Mesothelial cell of epicardium (in vitro differentiated cells): ENCODE data around the gene PSD. TPM values are rescaled to one million over a fixed set of nuclear protein-coding genes. Genes with fewer than 3 reads are reported as not detected.

Experiments used
- DNase-seq, 2 experiments: peaks; one replicate each; pipeline ENCODE4 v3.0.0; 2021; ENCODE audit warnings: low spot score in 2 of 2; ENCODE audit not compliant: unreplicated experiment in 2 of 2
- H3K27ac Mint-ChIP-seq: 2 replicates; pipeline ENCODE4 v1.8.0; 2021; ENCODE audit warnings: mixed read lengths
- H3K27me3 Mint-ChIP-seq: 2 replicates; pipeline ENCODE4 v1.8.0; 2021; ENCODE audit warnings: low read depth, mixed read lengths
- H3K36me3 Mint-ChIP-seq: 2 replicates; pipeline ENCODE4 v1.8.0; 2021; ENCODE audit warnings: mixed read lengths
- H3K4me1 Mint-ChIP-seq: 2 replicates; pipeline ENCODE4 v1.8.0; 2021; ENCODE audit warnings: mixed read lengths
- H3K4me3 Mint-ChIP-seq: 2 replicates; pipeline ENCODE4 v1.8.0; 2021; ENCODE audit warnings: mild to moderate bottlenecking, moderate library complexity, mixed read lengths
- H3K9me3 Mint-ChIP-seq: 2 replicates; pipeline ENCODE4 v1.8.0; 2021; ENCODE audit warnings: mixed read lengths
- CTCF ChIP-seq: fragments of 200-600 bp; sonication (generic); IDR thresholded peaks from one replicate; pipeline ENCODE4 v1.5.0; 2021; ENCODE audit warnings: antibody characterized with exemption; ENCODE audit not compliant: unreplicated experiment
- total RNA-seq: library from RNA; stranded (reverse); gene quantifications from 3 replicates; pipeline ENCODE4 v1.2.1, GENCODE V29; 2021

Gene PSD
- total RNA-seq, 1 donor from 2014 or later: 12.4 TPM

- no peak for DNase-seq
- TF ChIP-seq CTCF: no peak
- H3K4me1 Mint-ChIP-seq: peaks cover 10% of the 10 kb centered on the region
- no peaks in the 10 kb centered on the region for H3K9me3 Mint-ChIP-seq
- H3K27me3 Mint-ChIP-seq: peaks cover 37% of the 10 kb centered on the region
- H3K4me3 Mint-ChIP-seq: no peak overlapping the region
- peaks cover 1% of the 10 kb centered on the region for H3K36me3 Mint-ChIP-seq
- H3K27ac Mint-ChIP-seq: no peak overlapping the region
Measured at GRCh38 chr10:102404361-102405107, 14.1 kb downstream of the PSD start.

GRCh38 chr10:102403115-102403514 lies 15.5 kb downstream of the PSD start:
- Mint-ChIP-seq H3K9me3 (no peaks in the 10 kb centered on the region), H3K27ac (no peak overlapping the region)

GRCh38 chr10:102402512-102402896 lies 16.1 kb downstream of the PSD start:
- Mint-ChIP-seq H3K36me3 (peaks cover 1% of the 10 kb centered on the region), H3K4me1 (peaks cover 3% of the 10 kb centered on the region), H3K9me3 (no peaks in the 10 kb centered on the region), H3K27me3 (peaks cover 21% of the 10 kb centered on the region), H3K4me3 (no peak overlapping the region), H3K27ac (no peak overlapping the region)
- no peak for DNase-seq
- TF ChIP-seq CTCF: no peak

More at GRCh38 chr10:102403115-102403514, 15.5 kb downstream of the PSD start:
- TF ChIP-seq CTCF: no peak
- peaks cover 27% of the 10 kb centered on the region for H3K27me3 Mint-ChIP-seq
- H3K36me3 Mint-ChIP-seq: peaks cover 1% of the 10 kb centered on the region
- peaks cover 4% of the 10 kb centered on the region for H3K4me1 Mint-ChIP-seq
- H3K4me3 Mint-ChIP-seq: no peak overlapping the region
- DNase-seq: no peak

- H3K4me3 Mint-ChIP-seq: no peak overlapping the region
- no peaks in the 10 kb centered on the region for H3K9me3 Mint-ChIP-seq
- peaks cover 1% of the 10 kb centered on the region for H3K36me3 Mint-ChIP-seq
- TF ChIP-seq CTCF: no peak
- DNase-seq: no peak
- H3K27me3 Mint-ChIP-seq: peaks cover 15% of the 10 kb centered on the region
- H3K4me1 Mint-ChIP-seq: peaks cover 3% of the 10 kb centered on the region
- H3K27ac Mint-ChIP-seq: peak overlapping the region; percentile 6
Measured at GRCh38 chr10:102401735-102402511, 16.7 kb downstream of the PSD start.

- no peak for TF ChIP-seq CTCF
- Mint-ChIP-seq H3K36me3 (peaks cover 1% of the 10 kb centered on the region), H3K27ac (no peak overlapping the region), H3K9me3 (no peaks in the 10 kb centered on the region), H3K27me3 (peaks cover 8% of the 10 kb centered on the region), H3K4me3 (no peak overlapping the region), H3K4me1 (peaks cover 8% of the 10 kb centered on the region)
- DNase-seq: no peak
Measured at GRCh38 chr10:102401342-102401654, 17.3 kb downstream of the PSD start.
